Left lung (tissue), 10 donors: ENCODE data around the gene COL24A1. TPM values are rescaled to one million over a fixed set of nuclear protein-coding genes. Genes with fewer than 3 reads are reported as not detected.

ENCODE experiments used
- ATAC-seq: fragments of 200-7000 bp; cut with Tn5 transposase; one replicate; pipeline ENCODE4 v1.9.1; 2020; ENCODE audit warnings: moderate library complexity
- DNase-seq, 4 donors: peaks; one replicate each; pipeline ENCODE4 v3.0.0-alpha.2; 2013 to 2020
- H3K27ac ChIP-seq, 2 donors: fragments of 200-600 bp; sonication (generic) in 1 of 2; one replicate each; pipeline versions ENCODE4 v1.5.0 to v1.8.0; 2020 to 2021
- H3K27me3 ChIP-seq, 2 donors: fragments of 200-600 bp; sonication (generic) in 1 of 2; one replicate each; pipeline versions ENCODE4 v1.5.0 to v1.8.0; 2020 to 2021
- H3K36me3 ChIP-seq, 2 donors: fragments of 200-600 bp; sonication (generic) in 1 of 2; one replicate each; pipeline versions ENCODE4 v1.5.0 to v1.8.0; 2020 to 2021
- H3K4me1 ChIP-seq, 2 donors: fragments of 200-600 bp; one replicate each; pipeline ENCODE4 v1.8.0; 2021
- H3K4me3 ChIP-seq, 2 donors: fragments of 200-600 bp; sonication (generic) in 1 of 2; one replicate each; pipeline versions ENCODE4 v1.5.0 to v1.8.0; 2020 to 2021; ENCODE audit warnings: mild to moderate bottlenecking in 1 of 2
- H3K9me3 ChIP-seq, 2 donors: fragments of 200-600 bp; sonication (generic) in 1 of 2; one replicate each; pipeline versions ENCODE4 v1.5.0 to v1.8.0; 2020 to 2021
- CTCF ChIP-seq, 2 donors: fragments of 200-600 bp; sonication (generic) in 1 of 2; IDR thresholded peaks; one replicate each; pipeline versions ENCODE4 v1.5.0 to v1.8.0; 2021; ENCODE audit warnings: antibody characterized with exemption in 2 of 2
- intact Hi-C, 2 donors: fragments of 100-400 bp; cut with DNase I; formaldehyde crosslinking; loops; one replicate each; pipeline versions ENCODE4 v1.11.2 to v1.14.2; 2022
- polyA plus RNA-seq, 6 donors: library from polyadenylated mRNA; unstranded; fragments of 120-200 nt; gene quantifications; one replicate each; pipeline ENCODE4 v1.2.1, GENCODE V29; 2013; ENCODE audit not compliant: insufficient read length in 6 of 6
- total RNA-seq, 2 donors: library from RNA; stranded (reverse); fragmentation: NEBNext Ultra II Directional; extraction: Animal tissue kit (Norgen Biotek cat#: 25700); gene quantifications; one replicate each; pipeline ENCODE4 v1.2.1, GENCODE V29; 2021
- donor health status: DM: no; HTN: yes; CAD: no.
- donor health status: DM: no; HTN: no; CAD: no.

COL24A1 gene
- total and polyA plus RNA-seq, 8 donors, result 0.84 to 40.8 (median 29.1) TPM

DNA sequence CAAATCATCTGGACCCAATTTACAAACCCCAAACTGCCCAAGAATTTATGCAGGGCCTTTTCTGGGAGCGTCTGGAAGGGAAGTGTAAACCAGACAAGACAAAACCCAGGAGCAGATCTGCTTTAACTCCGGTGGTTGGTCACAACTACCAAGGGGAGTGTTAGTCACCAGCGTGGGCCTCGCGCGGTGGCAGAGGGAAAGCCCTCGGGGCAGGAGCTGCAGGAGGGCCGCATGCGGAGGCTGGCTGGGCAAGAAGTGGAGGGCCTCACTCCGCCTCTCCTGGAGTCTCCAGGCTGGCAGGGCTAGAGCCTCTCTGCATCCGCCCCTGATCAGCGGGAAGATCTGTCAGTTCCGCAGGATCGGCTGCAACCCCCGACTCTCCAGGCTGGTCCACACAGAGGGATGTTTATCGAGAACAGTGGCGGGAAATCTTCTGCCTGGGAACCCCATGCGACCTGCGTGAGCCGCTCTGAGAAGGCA lies 2.0 kb downstream of the COL24A1 start:
- Histone ChIP-seq H3K27me3 (peaks cover 13 to 39% of the 10 kb centered on the region in 2 donors), H3K36me3 (no peaks in the 10 kb centered on the region), H3K4me3 (peak overlapping the region in 1 of 2 donors; percentile 29), H3K4me1 (peaks cover 0 to 21% of the 10 kb centered on the region in 2 donors), H3K9me3 (no peaks in the 10 kb centered on the region), H3K27ac (no peak overlapping the region)
- DNase-seq, result peak in 2 of 4 donors; percentile 28 to 59
- TF ChIP-seq CTCF (IDR thresholded peaks at IDR 0.05), result no peak
- intact Hi-C loops, result no loop called here
- no peak for ATAC-seq

- DNase-seq (no peak), ATAC-seq (no peak)
- no peaks in the 10 kb centered on the region for H3K9me3 ChIP-seq
- peaks cover 13 to 39% of the 10 kb centered on the region in 2 donors for H3K27me3 ChIP-seq
- peaks cover 0 to 21% of the 10 kb centered on the region in 2 donors for H3K4me1 ChIP-seq
- no peak overlapping the region for H3K27ac ChIP-seq
- TF ChIP-seq CTCF (IDR thresholded peaks at IDR 0.05), result no peak
- intact Hi-C loops, result no loop called here
- no peak overlapping the region for H3K4me3 ChIP-seq
- H3K36me3 ChIP-seq, result no peaks in the 10 kb centered on the region
These were observed 2.7 kb downstream of the COL24A1 start for GRCh38 chr1:86153836-86154235.

- Histone ChIP-seq H3K4me1 (peaks cover 0 to 21% of the 10 kb centered on the region in 2 donors), H3K27ac (no peak overlapping the region), H3K9me3 (no peaks in the 10 kb centered on the region), H3K4me3 (no peak overlapping the region), H3K27me3 (peaks cover 13 to 39% of the 10 kb centered on the region in 2 donors), H3K36me3 (no peaks in the 10 kb centered on the region)
- no peak for TF ChIP-seq CTCF (IDR thresholded peaks at IDR 0.05)
- intact Hi-C loops, result no loop called here
- no peak for ATAC-seq
- no peak for DNase-seq
These were observed 3.7 kb downstream of the COL24A1 start for GRCh38 chr1:86152887-86153286.

GRCh38 chr1:86151427-86151826 lies 5.1 kb downstream of the COL24A1 start:
- TF ChIP-seq CTCF (IDR thresholded peaks at IDR 0.05), result no peak
- DNase-seq, result no peak
- ATAC-seq, result no peak

DNA sequence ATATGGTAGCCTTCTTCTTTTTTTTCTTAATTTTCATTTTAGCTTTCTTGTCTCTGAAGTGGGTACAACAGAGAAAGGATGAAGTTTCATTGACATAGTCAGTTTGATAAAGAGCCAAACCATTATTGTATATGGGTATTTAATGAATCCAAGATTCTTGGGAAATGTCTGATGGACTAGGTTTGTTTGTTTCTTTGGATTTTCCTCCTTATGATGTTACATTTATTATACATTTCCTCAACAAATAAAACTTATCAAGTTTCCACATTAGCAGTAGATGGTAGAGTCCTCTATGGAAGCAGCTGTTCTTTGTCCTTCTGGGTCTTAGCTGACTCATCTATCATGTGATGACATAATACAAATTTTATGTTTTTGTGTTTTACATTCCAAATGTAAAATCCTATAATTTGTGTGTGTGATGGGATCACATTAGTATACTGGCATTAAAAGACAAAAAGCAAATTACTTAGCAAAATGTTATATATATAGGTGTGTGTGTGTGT lies 6.0 kb downstream of the COL24A1 start:
- Histone ChIP-seq H3K9me3 (no peaks in the 10 kb centered on the region), H3K27me3 (peaks cover 13 to 18% of the 10 kb centered on the region in 2 donors), H3K36me3 (no peaks in the 10 kb centered on the region), H3K4me3 (no peak overlapping the region), H3K27ac (no peak overlapping the region), H3K4me1 (peaks cover 0 to 12% of the 10 kb centered on the region in 2 donors)
- ATAC-seq (no peak), DNase-seq (no peak)
- intact Hi-C loops, result no loop called here
- no peak for TF ChIP-seq CTCF (IDR thresholded peaks at IDR 0.05)

More at GRCh38 chr1:86151427-86151826, 5.1 kb downstream of the COL24A1 start:
- Histone ChIP-seq H3K9me3 (no peaks in the 10 kb centered on the region), H3K4me3 (no peak overlapping the region), H3K27ac (no peak overlapping the region), H3K36me3 (no peaks in the 10 kb centered on the region), H3K4me1 (peaks cover 0 to 20% of the 10 kb centered on the region in 2 donors), H3K27me3 (peaks cover 13 to 26% of the 10 kb centered on the region in 2 donors)
- intact Hi-C loops, result no loop called here
